NCI-H510A treated with DMSO at 0.1 percent for 48 hours (cell line): ENCODE results near the gene ITPKB.
"Not testable (repeated sequence)": the region's sequence is repeated elsewhere in the genome, so short reads cannot be mapped to it uniquely, and the experiment has no call there.

Experiments used
- DNase-seq: peaks from one replicate; lab custom pipeline; 2025; lab: John Stamatoyannopoulos, UW

ITPKB gene

DNA sequence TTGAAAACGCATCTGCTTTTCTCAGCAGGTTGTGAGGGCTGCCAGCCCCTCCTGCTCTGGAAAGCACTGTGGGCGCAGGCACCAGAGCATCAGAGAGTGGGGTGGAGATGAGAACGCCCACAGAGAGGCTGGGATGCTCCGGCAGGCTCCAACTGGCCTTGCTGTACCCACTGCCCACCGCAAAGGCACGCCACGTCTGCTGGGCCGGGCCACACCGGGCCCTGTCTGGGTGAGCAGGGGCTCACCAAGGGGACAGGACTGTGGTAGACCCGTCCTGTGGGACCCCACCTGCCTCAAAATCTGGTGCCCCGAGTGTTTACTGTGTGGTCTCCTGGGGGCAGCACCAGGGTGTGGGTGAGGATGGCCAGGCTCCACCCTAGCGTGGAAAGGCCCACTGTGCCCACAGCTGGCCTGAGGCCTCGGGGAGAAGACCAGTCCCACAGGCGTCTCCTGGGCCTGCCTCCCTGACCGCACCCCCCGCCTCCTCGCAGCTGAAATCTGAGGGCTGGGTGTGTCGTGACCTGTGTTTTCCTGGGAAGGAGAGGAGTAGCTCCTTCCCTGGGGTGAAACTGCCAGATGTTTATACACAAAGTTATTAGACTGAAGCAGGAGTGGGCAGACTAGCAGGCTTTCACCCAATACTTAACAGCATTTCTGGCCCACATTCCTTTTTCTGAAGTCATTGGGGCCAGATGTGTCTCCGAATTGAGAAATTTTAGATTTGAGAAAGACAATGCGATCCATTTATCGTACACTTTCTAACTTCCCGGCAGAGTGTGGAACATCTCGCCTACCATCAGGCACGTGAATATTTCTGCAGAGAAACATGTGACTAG lies 136.7 kb downstream of the ITPKB start:
- no peak for DNase-seq

DNA sequence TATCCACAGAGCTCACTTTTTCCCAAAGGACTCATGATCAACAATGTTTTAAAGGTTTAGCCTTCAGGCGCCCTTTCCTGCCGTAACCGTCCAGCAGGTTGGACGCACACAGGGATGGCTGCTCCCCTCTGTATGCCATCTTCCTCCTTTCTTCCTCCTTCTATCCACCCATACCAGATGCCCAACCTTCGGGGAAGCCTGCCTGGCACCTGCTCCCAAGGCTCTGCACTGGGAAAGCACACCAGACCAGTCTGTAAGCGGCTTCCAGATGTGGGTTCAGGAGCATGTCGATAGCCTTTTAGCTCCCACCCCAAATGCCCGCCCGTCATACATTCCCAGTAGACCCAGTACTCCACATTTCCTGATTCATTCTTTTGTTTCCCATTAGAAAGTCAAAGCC lies 137.6 kb downstream of the ITPKB start:
- no peak for DNase-seq

DNA sequence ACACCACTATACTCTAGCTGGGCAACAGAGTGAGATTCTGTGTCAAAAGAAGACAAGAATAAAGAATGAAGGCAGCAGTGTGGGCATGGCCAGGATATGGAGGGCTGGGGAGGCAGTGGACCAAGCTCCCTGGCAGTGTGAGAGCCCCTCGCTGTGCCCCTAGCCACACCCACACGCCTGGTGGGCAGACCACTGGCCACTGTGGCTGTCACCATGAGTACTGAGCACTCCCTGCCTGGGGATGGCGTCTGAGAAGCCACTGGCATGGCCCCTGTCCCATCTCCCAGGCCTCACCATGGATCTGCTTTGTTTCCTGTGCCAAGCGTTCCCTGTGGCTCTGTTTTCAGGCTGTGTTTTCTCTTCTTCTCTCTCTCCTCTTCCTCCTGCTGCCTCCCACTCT lies 138.8 kb downstream of the ITPKB start:
- DNase-seq = no peak

DNA sequence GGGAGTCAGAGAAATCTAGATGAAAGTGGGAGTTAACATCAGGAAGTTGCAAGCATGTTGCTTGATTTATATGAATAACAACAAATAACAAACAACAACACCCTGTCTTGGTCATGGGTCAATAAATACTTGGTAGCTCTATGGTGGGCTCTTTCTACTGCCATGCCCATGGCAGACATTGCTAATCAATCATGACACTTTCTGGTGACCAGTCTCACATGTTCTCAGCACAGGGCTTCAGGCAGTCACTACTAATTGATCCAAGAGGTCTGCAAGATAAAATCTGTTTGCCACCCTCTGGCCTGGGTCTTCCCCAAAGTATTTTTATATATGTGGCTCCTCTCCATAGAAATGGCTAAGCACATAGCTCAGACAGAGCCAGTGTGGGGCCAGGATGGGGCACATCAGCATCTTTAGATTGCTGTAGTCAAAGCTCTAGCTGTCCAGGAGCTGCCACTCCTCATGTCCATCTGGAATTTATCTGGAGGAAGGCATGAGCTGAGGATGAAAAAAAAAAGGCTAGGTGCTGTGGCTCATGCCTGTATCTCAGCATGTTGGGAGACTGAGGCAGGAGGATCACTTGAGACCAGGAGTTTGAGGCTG lies 139.3 kb downstream of the ITPKB start:
- DNase-seq = no peak

DNA sequence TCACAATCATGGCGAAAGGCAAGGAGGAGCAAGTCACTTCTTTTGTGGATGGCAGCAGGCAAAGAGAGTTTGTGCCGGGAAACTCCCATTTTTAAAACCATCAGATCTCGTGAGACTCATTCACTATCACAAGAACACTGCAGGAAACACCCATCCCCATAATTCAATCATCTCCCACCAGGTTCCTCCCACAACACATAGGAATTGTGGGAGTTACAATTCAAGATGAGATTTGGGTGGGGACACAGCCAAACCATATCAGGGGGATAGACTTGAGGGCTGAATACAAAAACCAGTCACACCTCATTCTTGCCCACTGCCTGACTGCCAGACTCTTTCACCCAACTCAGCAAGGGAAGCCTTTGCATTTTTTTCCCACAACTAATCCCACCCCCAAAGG lies 140.1 kb downstream of the ITPKB start:
- DNase-seq = not testable (repeated sequence)

DNA sequence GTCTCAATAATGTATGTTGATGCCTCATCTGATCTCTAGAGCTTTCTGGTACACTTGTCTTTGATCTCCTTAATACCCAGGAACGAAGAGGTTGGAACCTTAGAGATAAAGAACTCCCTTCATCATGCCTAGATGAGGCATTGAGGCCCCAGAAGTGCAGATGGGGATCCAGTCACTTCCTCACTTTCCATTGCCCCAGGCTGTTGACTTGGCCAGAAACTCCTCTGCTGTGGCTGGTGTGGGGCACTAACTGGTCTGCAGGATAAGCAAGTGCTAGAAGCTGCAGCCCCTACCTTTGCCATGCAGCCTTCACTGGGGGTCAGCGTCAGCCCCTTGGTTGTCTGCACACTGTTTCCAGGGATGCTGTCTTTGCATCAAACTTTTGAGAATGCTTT lies 140.6 kb downstream of the ITPKB start:
- no peak for DNase-seq

DNA sequence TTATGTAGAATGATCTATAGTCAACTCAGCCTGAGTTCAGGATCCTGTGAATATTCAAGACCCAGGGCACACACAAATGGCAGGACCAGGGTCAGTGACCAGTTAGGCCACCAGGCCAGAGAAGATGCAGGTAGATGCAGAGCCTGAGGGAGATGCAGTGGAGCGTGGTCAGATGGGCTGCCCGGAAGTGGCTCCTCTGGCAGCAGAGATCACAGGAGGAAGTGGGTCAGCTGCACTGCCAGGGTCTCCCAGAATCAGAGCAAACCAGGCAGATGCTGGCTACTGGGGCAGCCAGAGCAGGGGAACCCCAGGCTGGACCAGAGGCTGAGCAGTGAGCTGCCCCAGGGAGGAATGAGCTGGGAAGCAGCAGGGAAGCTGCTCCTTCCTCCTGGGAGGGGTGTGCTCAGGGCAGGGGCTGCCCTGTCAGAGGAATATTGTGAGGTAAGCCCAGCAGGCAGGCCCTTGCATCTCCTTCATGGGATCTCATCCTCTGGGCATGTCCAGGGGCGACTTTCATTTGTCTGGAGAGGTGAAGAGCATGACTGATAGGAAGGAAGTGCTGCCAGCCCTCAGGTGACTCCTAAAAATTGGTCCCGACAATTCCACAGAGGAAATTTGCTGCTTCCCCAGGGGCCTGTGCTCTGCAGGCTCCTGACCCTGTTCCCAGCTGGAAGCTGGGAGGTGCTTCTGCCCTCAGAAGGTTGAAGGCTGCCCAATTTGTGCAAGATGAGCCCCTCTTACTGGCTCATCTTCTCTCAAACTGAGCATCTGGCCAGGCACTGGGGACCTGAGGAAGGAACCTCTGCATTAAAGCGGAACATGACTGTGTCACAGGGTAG lies 141.2 kb downstream of the ITPKB start:
- DNase-seq = no peak

DNA sequence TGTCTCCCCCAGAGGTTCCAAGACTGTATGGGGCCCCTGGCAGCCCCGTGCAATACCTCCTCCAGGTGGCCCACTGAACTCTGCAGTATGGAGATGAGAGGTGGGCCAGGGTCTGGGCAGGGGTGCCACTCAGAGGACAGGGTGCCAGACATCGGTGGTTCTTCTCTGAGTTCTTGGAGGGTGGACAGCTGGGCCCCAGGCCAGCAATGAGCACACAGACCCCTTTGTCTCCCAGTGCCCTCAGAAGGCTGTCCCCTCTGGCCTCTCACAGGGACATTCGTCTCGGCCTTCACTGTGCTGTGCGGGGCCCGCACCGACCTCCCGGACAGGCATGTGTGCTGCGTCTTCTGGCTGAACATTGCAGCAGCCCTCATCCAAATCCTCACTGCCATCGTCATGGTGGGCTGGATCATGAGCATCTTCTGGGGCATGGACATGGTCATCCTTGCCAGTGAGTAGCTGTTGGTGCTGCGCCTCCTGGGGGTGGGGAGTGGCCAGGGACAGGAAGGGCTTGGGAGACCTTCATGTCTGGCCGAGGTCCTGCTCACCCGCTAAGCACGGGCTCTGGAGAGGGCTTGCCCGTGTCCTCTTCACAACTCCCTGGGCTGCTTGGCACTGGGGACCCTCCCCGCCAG lies 142.4 kb downstream of the ITPKB start:
- no peak for DNase-seq

DNA sequence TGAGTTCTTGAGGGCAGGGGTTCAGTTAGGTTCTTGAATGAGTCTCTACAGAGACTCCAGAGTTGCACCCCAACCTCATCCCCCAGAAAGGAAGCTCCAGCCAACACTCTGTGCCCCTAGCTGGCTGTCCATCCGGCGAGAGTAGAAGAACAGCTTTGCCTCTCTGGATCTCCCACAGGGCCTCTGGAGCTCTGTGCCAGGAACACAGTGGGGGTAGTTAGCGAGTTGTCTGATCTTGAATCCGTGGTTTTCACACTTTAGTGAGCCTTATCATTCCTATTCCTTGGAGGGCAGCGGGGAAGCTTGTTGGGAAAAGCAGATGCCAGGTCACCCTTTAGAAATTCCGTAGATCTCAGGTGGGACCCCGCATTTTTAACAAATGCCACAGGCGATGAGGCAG lies 145.5 kb downstream of the ITPKB start:
- no peak for DNase-seq

DNA sequence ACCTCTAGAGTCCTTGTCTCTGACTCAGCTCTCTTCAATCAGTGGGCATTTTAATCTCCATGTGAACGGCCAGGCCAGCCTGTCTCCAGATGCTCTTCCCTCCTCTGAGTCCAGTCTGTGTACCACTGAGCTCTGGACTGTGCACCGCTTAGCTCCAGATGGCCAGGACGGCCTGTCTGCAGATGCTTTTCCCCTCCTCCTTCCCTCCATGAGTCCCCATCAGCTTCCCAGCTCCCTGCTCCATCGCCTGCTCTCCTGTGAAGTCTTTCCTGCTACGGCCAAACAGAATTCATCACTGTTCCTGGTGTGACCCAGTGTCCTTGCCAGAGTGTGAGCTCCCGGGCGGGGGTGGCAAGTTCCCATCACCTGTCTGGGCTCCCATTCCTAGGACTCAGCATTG lies 148.5 kb downstream of the ITPKB start:
- no peak for DNase-seq

DNA sequence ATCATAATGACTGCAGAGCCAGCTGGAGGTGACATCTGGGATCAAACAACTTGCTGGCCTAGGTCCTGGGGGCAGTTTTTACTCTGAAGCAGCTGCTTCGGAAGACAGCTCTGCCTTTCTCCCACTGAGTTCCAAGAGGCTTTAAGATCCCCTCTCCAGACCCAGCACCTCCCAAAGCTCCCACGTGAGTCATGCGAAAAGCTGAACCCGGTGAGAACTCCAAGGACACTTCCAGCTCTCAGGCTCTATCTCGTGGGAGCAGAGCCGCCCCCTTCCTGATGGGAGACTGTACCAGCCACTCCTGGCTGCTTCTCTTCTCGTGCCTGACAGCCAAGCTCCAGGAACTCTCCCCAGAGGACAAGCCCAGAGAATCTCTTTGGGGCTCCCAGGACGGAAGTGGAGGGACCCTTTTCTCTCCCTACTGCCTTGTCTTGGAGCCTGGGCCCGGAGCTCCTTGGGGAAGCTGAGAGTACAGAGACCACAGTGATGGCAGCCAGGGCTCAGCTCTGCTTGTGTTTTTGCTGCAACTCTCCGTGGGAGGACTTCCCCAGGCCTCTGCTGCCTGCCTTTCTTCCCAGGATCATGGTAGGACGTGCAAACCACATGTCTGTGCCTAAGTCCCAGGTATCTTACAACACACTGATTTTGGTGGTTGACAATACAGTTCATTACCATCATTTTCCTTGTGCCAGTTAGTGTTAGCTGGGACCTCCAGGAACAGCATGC lies 149.9 kb downstream of the ITPKB start:
- DNase-seq = no peak

DNA sequence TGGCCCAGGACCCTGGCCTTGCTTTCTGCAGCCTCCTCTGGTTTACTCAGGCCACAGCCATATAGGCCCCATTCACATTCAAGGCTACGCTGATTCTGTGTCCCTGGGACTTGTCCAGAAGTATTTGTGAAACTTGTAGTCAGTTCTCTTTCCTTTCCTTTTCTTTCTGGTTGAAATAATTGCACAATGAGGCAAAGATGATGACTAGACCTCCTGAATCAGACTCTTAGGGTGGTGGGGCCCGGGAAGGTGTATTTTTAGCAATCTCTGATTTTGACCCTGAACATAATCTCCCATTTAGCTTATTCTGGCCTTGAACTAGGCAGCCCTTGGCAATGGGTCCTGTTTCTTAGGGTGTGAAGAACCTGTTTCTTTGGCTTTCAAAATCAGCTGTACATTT lies 150.6 kb downstream of the ITPKB start:
- no peak for DNase-seq

DNA sequence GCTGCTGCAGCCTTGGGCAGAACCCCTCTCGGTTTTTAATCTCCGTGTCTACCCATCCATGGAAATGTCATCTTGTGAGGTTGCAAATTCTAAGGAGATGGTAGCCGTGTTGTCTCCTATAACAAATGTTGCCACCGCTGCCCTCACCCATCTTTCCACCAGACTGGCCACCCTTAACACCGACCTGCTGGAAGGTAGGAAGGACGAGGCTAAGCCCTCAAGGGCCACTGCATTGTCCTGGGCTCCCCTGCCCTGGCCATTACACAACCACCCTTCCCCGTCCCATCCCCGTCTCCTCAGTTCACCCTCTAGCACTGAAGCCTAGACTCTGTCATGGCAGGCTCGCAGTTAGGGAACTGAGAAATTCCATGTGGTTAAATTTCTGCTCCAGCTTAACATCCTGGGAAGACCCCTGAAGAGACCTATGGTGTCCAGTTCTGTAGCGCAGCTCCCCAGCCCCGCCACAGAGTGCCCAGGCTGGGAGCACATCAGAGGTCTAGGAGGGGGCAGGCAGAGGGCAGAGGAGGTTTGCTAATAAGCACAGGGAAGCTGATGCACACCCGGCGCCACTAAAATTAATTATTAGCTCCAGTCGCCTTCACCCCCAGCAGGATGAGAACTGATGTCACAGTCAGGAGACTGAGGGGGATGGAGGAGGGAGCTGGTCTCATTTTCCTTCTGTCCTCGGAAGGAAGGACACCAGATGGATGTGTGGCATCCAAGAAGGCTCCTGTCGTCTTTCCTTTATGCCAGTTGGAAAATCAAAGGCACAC lies 152.2 kb downstream of the ITPKB start:
- DNase-seq = no peak

DNA sequence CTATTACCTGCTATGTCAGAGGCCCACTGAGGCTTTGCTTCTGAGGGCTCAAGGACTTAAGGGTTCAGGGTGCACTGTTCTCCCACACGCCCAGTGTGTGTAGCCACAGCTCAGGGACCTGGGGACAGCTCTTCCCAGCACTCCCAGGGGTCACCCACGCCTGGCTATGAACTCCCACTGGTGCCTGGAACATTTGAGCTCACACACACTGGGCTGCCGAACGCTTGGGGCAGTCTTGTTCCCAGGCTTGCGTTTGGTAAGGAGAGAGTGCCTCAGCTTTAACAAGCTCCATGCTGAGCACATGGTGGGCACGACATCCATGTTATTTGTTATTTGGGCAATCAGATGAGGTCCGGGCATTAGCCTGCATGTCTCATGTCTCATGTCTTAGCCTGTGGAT lies 153.0 kb downstream of the ITPKB start:
- DNase-seq = no peak

DNA sequence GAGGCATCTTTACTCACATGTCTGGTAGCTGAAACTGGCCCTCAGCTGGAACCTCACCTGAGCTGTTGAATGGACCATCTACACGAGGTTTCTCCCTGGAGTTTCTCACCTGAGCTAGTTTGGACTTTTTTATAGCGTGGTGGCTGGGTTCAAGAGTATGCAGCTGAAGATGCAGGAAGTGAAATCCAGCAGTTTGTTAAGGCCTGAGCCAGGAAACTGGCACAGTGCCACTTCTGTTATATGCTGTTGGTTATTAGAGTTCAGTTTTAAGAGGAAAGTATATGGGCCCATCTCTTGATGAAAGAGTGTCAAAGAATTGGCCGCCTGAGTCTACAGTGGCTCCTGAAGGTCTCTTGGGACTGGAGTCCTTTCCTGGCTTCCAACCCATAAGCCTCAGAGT lies 154.9 kb downstream of the ITPKB start:
- peak; percentile 30 for DNase-seq

DNA sequence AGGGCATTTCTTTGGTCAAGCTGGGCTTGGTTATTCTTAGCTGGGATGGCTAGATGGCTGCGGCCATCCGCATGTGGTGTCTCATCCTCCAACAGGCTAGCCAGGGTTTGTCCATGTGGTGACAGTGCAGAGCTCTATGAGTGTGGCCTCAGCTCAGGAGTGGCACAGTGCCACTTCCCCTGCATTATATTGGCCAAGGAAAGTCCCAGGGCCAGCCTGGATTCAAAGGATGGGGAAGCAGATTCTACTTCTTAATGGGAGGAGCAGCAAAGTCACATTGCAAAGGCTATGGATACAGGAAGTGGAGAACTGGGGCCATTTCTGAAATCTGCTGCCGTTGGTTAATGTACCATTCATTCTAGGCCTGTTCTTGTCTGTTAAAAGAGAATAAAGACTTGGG lies 156.1 kb downstream of the ITPKB start:
- no peak for DNase-seq
